UCSD-AML1 (cell line): ENCODE data around the gene ATR.
"Not testable (repeated sequence)": the region's sequence is repeated elsewhere in the genome, so short reads cannot be mapped to it uniquely, and the experiment has no call there.

ENCODE experiments used
- DNase-seq: peaks from one replicate; lab custom pipeline; 2025; ENCODE audit not compliant: unreplicated experiment; lab: John Stamatoyannopoulos, UW

Gene ATR

DNA sequence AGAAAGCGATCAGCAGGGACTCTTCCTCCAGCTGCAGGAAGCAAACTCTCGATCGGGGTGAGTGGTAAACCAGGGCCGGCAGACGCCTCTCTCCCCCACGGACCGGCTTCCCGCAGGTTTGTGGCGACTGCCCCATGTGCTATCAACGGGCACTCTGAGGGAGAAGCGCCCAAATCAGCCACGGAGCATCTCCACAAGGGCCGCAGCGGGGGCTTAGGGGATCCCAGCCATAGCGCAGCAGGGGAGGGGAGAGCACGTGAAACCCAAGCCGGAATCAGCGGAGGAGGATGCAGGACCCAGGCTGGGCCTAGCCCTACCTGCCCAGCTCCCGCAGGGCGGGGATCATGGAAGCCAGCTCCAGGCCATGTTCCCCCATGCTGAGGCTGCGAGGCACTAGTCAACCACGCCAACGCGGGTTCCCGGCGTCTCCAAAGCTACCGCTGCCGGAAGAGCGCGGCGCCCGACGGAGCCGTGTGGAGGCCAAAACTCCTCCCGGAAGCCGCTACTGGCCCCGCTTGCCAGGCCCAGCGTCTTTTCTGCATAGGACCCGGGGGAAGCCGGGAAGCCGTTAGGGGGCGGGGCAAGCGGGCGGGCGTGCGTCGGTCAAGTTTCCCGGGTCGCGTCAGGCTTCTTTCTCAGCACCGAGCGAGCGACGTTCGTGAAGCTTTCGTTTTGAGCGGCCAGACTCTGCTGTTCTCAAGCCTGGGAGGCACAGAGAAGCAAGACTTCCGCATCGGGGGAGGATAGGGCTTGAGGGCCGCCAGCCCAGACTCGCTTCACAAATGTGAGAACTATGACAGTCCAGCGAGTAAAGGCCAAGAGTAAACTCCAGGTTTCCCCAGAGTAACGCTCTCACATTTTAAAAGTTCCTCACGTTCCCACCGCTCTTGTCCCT is at the start of gene ATR:
Gene ATR, minus strand, starts transcription at position 405 of the 895 bp plus-strand sequence. Its CDS starts 29 bp downstream, at position 376.
- DNase-seq, result peak; percentile 98

DNA sequence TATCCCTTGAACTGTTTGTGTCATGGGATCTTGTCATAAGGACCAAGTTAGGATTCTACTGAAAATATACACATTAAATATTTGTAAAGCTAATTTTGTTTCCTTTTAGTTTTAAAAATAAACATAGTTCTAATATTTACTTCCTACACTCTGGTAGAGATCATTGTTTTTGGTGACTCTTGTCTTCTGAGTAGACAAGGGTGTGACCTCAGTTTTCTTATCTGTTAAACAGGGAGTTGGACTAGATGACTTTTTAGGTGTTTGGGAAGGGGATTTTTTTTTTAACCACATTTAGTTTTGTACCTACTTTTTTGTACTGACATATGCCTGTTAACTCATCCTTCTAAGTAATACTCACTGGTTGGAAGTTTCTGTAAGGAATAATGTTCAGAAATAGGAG is 48.4 kb upstream of the ATR start:
- DNase-seq, result no peak

DNA sequence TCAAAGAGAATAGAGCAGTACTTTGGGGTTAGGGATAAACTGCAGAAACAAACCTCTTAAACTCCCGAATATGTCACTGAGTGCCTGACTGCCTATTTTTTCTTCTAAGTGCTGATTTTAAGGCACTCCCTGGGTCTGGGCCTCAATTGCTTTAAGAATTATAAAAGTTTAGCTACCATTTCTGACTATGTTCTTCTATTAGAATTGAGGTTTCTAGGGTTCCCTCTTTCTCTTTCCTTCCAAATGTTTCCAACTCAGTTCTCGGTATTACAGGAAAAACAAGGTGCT is 46.6 kb upstream of the ATR start:
- no peak for DNase-seq

DNA sequence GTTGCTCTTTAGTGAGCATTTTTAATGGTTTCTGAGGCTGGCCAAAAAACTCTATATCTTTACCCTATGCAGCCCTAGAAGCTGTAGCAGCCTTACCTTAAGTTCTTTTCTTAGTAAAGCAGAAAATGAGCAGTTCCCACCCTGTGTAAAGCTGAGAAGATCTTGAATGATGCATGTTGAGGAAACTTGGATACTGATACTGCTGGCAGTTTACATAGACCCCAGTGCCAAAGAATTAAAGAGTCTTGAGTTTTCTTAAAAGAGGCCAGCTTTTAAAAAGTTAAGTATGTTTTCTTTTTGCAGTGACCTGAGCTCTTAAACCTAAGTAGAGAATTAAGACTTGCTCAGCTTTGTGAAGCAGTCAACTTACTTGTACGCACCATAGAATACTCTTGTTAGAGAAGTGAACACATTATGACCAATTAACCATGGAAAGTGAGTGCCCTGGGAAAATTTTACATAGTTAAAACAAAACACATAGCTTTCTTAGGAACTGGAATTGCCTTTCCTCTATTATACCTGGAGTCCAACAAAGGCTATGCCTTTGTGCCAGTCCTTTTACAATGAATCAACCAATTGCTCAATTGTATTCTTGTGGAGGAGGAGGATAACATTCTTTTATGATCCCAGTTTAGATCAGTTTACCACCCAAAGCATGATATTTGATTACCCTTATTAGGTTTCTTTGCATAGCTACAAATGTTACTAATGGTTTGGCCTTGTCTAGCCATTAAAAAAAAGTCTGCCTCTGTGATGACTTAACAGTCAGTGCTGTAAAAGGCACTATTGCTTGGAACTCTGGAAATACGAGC is 46.0 kb upstream of the ATR start:
- no peak for DNase-seq

DNA sequence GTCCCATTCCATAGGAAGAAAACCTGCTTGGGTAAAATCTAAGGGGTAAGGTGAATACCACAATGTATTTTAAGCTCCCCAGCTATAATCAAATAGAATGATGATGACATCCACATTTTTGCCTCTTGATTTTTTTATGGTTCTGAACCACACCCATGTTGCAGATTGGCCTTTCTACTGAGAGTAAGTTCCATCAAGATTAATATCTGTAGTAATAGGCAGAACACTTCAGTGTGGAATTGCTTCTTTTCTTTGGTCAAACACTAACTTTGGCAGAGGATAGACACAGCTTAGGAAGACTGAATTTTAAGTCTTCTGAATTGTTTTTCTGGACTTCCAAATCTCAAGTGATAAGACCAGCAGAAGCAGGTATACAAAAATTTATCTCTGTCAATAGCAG is 44.7 kb upstream of the ATR start:
- DNase-seq, result no peak

DNA sequence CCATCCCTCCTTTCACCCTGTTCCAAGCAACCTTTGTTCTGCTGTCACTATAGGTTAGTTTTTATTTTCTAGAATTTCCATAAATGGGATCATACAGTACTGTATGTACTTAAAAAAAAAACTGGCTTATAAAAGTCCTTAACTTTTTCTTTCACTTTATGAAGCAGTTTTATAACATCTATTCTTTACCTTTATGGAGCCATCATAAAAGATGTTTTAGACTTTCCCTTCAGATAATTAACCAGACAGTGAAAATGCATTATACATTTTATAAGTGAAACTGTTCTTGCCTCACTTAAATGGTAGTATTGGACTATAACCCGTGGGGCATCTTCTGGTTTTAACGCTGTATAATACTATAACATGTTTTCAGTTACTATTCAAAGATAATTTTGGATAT is 43.9 kb upstream of the ATR start:
- no peak for DNase-seq

DNA sequence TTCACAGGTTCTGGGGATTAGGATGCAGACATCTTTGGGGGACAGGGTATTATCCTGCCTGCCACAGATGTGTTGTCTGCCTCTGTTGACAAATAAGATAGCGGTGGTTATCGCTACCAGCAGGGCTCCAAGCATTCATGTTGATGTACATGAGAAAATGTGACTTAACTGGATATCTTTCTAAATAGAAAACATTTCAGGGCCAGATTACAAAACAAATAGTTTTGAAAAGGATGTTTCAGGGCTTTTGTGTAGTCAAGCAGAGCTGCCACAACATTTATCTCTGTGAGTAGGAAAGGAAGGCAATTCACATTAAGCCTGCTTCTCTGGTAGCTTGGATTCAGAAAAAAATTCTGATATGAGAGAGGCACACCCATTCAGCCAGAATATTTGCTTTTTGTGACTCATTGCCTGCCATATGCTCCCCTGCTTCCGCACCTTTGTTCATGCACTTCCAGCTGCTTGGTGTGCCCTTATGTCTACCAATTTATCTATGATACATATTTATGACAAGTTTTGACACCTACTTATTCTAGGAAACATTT is 40.5 kb upstream of the ATR start:
- DNase-seq, result no peak

DNA sequence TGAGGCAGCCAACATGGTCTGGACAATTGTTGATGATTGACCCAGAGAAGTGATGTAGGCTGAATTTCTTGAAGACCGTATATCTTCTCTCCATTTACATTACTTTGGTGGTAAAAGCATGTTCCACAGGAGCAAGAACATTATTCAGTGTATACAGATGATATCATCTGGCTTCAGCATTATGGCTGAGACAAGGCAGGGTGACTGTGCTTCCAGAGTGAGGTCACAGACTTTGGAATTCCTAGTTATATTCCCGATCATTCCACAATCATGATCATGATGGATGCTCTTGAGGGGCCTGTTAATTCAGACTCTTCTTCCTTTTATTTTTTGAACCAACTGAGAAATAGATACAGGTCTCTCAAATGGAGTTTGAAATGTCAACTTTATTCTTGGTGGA is 36.6 kb upstream of the ATR start:
- DNase-seq, result no peak

DNA sequence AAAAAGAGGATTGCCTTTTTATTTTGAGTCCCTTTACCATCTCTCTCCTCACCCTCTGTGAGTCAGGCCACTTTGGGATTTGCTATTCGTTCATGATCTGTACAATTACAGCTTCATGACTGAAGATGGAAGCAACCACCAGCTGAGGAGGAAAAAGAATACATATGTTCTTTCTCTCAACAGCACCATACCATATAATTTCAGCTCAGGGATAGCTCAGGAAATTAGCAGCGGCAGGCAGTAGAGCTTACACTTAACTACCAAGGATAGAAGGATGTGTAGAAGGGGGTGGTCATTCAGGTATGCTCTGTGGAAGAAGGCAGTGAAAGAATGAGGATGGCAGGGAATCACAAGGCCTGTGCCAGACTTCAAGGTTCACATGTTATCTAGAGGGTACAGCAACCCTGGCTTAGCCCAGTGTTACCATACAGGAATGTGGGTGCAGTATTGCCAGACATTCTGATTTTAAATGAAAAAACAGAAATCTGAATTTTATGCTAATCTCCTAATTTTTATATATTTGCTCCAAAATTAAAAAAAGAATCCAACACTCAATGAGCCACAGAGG is 35.6 kb upstream of the ATR start:
- DNase-seq, result no peak

DNA sequence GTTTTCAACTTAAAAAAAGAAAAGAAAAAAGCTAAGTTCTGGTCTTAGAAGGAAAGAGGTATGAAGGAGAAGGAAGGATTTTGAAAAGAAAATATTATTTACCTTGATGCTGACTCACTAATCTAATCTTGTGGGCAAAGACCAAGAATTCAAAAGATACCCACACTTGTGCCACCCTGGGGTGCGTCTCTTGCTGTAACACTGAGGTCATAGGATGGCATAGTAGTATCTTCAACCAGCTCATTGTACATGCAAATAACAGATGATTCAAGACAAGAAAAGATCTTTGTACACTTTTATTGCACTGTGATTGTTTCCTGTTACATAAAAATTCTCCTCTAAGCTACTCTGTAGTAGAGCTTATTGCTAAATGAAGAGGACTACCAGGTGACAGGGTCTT is 35.0 kb upstream of the ATR start:
- DNase-seq, result no peak

DNA sequence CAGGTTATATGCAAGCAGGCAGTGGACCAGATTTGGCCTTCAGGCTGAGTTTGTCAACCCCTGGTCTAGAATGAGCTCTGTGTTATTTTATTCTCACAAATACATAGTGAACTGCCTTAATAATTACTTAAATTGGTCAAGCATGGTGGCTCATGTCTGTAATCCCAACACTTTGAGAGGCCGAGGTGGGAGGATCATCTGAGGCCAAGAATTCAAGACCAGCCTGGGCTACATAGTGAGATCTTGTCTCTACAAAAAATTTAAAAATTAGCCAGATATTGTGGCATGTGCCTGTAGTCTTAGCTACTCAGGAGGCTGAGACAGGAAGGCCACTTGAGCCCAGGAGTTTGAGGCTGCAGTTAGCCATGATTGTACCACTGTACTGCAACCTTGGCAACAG is 32.7 kb upstream of the ATR start:
- no peak for DNase-seq

DNA sequence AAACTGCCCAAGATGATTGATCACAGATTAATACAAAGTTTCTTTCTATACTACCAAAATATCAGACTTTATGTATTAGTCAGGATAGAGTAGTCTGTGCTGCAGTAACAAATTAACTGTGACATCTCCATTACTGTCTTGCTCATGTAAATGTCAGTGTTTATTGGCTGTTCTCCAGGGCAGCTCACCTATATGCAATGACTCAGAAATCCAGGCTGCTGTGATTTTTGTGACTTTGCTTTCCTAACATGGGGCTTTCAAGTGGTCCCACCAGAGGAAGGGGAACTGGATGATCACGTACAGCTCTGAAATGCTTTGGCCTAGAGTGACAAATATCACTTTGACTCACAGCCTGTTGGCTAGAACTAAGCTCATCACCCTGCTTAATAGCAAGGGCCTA is 30.6 kb upstream of the ATR start:
- DNase-seq, result no peak

DNA sequence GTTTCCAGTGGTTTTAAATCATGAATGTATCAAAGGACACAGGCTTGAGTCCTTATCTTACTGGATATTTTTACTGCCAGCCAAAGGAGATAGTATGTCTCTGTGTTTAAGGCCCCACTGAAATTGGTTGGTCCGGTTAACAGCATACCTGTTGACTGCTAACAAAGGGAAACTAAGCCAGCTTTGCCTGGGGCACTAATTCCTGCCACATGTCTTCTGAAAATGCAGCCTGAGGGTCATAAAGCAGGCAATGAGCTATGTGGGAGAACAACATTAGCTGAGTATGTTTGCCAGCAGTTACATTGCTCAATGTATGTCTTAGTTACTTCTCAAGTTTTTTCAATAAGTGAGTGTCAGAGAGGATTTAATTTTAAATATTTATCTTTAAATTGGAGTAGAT is 30.1 kb upstream of the ATR start:
- no peak for DNase-seq

DNA sequence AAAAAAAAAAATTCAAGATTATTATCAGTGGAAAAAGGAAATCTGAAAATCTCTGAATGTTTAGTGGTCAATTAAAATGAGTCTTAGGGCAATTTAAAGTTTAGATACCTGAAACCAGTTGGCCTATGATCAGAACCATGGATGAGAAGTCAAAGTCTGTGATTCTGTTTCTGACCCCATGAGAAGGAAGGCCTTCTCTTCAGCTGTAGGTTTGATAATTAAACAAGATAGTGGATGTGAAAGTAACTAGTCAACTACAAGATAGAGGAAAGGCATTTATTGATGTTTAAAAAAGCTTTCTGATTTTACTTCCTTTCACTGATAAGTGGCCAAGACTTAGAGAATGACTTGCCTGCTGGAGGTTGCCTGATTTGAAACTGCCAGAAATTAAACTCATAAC is 26.4 kb upstream of the ATR start:
- DNase-seq, result no peak

DNA sequence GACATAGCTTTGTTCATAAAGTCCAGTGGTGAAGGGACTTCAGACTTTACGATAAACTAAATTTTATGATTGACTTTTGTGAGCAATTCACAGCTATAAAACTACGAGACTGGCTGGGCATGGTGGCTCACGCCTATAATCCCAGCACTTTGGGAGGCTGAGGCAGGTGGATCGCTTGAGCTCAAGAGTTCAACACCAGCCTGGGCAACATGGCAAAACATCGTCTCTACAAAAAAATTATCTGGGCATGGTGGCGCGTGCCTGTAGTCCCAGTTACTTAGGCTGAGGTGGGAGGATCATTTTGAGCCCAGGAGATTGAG is 24.8 kb upstream of the ATR start:
- DNase-seq, result not testable (repeated sequence)

DNA sequence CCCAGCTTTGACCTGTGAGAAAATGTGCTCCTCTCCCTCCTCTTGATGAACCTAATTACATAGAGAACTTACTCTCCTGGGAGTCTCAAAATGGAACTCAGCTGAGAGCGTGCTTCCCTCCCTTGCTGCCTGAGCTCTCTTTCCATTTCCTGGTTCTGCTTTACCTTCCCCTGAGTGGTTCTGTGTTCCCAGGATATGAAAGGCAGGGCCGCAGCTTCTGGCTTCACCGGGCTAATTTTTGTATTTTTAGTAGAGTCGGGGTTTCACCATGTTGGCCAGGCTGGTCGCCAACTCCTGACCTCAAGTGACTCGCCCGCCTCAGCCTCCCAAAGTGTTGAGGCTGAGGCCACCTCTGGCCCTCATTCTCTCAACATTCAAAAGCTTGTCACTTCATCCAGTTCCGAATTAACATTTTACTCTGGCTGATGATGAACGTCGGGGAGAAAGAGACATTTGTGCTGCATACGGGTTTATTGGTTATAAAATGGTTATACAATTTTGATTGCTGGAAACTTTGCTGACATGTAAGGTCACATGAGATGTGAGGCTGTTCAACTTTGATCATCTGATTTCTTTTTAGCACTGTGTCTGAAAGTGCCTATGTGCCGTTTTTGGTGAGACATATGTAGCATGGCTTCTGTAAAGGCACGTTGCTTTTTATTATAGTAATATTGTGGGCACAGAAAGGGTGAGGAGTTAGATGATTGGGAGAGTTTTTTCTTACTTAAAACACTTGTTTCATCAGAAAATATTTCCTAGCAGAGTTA is 24.3 kb upstream of the ATR start:
- DNase-seq, result no peak

DNA sequence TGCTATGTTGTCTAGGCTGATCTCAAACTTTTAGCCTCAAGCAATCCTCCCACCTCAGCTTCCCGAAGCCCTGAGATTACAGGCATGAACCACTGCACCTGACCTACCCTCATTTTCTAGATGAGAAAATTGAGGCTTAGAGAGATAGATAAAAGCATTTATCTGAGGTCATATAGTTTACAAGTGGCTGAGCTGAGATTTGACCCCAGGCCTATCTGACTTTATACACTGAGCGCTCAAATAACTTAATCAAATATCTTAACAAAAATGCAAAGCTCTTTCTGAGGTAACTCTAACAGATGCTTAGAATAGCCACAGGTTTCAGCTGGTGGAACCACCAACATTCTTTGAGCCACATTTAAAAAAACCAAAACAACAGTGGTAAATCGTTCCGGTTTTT is 23.2 kb upstream of the ATR start:
- DNase-seq, result no peak

DNA sequence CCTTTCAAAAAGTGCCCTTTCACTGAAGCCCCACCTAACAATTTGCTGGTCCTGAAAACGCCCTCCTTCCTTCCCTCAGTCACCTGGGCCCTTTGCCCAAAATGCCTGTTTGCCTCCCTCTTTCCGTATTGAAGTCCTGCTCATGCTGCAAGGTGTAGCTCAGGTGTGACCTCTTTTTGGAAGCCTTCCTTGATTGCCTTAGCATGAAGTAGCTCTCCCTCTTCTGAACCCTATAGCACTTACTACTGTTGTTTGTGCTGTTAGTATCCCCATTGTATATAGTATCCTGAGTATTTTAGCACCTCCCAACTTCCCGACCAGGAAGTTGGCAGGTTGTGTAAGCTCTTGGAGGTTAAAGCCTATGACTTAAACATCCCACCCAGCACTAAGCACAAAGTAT is 19.4 kb upstream of the ATR start:
- no peak for DNase-seq

DNA sequence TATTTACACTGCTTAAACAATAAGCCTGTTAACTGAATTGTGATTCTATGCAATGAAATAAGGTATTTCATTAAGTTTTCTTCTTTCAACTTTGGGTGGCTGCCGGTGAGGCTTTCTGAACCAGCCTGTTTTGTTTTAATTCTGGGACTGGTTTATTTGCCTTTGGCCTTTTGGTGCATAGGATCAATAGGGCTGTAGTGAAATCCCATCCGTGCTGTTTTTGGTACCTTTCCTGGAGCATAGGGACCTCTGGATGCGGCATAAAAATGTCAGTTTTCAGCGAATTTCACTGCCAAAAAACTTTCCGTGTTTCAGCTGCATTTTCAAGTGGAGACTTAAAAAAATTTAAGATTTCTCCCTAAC is 18.2 kb upstream of the ATR start:
- no peak for DNase-seq

DNA sequence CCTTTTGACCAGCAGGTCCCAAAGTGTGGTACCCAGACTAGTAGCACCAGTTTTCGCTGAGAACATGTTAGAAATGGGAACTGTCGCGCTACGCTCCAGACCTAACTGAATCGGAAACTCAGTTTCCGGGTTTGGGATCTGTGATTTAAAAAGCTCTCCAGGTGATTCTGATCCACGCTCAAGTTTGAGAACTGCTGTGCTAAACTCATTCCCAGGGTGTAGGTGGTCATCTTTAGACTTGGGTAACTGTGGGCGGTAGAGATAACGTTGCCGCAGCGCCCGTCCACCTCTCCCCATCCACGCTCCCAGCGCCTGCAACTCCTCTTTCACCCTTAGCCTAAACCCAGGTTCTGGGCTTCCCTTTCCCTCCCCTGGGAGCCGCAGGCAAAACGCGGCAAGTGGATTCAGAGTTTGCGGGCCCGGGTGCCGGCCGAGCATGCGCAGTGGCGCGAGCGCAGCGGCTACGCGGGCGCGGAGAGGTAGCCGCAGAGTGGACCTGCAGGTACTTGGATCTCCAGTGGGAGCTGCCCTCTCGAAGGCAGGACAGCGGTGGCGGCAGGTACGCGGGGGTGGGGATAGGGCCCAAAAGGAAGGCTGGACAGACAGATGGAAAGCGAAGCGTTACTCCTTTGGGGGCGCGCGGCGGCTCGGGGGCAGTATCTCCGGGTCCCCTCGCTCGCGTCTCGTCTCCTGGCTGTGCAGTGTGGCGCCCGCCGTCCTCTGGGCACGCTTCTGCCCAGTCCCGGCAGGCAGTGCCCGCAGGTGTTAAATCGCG is 17.6 kb upstream of the ATR start, which contains the start of gene PLS1:
Gene PLS1, plus strand, starts transcription at position 443 of the 775 bp plus-strand sequence. CDS start 67,845 bp downstream, outside the sequence.
- peak; percentile 78 for DNase-seq

DNA sequence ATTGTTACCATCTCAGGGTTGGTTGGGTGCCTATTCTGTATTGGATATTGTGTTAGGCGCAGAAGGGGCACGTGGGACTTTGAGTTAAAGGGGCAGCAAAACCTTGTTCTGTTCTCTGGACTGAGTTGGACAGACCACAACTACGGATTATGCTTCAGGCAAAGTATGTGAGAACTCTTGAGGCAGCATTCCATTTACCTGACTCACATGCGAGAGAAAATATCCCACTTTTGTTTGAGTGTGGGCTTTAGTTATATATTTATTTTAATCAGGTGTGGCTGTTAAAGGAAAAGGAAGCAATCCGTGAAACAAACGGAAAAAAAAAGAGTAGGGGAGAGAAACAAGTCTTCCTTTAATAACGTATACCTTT is 17.0 kb upstream of the ATR start:
- DNase-seq, result no peak
